Subcutaneous adipose tissue (tissue), 4 donors: ENCODE data around the gene SRGAP3. TPM values are rescaled to one million over a fixed set of nuclear protein-coding genes. Genes with fewer than 3 reads are reported as not detected.

Source experiments
- CTCF ChIP-seq: fragments of 450-650 bp; IDR thresholded peaks from one replicate; pipeline ENCODE4 v1.5.1; 2016; ENCODE audit warnings: low read depth, mild to moderate bottlenecking, control low read depth, antibody characterized with exemption, moderate library complexity
- total RNA-seq, 4 donors: library from RNA; depleted of rRNA; stranded (reverse); fragments of >200 nt; gene quantifications; one replicate each; pipeline ENCODE4 v1.1.0, GENCODE V29; 2016

SRGAP3 gene
- total RNA-seq, 4 donors from 2014 or later = 1.6 to 14.1 (median 8.9) TPM

GRCh38 chr3:9013782-9014563 is 235.5 kb downstream of the SRGAP3 start:
- TF ChIP-seq CTCF = no peak

GRCh38 chr3:9012521-9012920 is 236.9 kb downstream of the SRGAP3 start:
- no peak for TF ChIP-seq CTCF

GRCh38 chr3:9009976-9010545 is 239.4 kb downstream of the SRGAP3 start:
- no peak for TF ChIP-seq CTCF

- no peak for TF ChIP-seq CTCF
Observed at GRCh38 chr3:9008550-9009255, 240.7 kb downstream of the SRGAP3 start.

GRCh38 chr3:9007928-9008327 is 241.5 kb downstream of the SRGAP3 start:
- TF ChIP-seq CTCF = no peak

GRCh38 chr3:9007213-9007612 is 242.2 kb downstream of the SRGAP3 start:
- no peak for TF ChIP-seq CTCF

- no peak for TF ChIP-seq CTCF
Observed at GRCh38 chr3:9000041-9000440, 249.4 kb downstream of the SRGAP3 start.
